LNCAP (cell line): ENCODE data around the gene PRRG2.

Source experiments
- TF ChIP-seq, protein P1 (sequence below): fragments of 450-650 bp; IDR thresholded peaks from 2 replicates; pipeline ENCODE4 v1.5.1; 2017; ENCODE audit warnings: mild to moderate bottlenecking

PRRG2 gene

DNA sequence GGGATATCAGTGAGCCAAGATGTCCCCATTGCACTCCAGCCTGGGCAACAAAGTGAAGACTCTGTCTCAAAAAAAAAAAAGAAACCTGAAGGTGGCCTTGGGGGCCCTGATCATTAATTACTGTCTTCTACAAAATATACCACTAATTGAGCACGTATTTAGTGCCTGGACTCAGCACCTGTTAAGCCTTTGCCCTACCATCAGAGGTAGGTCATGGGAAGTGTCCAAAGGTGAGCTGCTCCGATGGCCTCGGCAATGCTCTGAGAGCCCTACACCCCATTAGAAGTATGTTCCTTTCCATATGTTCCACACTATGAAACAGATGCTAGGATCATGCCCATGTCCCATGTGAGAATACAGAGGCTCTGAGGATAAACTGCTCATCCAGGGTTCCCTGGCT is 21.7 kb upstream of the PRRG2 start:
- TF ChIP-seq, protein P1, sequence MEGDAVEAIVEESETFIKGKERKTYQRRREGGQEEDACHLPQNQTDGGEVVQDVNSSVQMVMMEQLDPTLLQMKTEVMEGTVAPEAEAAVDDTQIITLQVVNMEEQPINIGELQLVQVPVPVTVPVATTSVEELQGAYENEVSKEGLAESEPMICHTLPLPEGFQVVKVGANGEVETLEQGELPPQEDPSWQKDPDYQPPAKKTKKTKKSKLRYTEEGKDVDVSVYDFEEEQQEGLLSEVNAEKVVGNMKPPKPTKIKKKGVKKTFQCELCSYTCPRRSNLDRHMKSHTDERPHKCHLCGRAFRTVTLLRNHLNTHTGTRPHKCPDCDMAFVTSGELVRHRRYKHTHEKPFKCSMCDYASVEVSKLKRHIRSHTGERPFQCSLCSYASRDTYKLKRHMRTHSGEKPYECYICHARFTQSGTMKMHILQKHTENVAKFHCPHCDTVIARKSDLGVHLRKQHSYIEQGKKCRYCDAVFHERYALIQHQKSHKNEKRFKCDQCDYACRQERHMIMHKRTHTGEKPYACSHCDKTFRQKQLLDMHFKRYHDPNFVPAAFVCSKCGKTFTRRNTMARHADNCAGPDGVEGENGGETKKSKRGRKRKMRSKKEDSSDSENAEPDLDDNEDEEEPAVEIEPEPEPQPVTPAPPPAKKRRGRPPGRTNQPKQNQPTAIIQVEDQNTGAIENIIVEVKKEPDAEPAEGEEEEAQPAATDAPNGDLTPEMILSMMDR, result no peak

DNA sequence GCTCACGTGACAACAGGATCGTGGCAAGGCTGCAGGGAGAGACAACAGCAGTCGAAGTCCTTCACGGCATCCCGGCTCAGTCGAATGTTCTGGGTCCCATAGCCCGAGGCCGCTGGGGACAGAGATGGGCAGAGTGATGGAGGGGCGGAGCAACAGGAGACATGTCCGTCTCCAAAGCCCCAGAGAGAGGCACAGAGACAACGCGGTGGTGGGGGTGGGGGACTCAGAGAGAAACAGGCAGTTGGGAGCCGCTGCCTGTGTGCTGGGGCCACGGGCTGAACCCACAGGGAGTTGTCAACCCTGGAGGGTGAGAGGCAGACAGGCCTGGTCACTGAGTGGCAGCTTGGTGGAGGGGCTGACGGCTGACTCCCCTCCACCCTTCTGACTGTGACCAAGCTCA is 21.2 kb upstream of the PRRG2 start:
- TF ChIP-seq, protein P1, result no peak

DNA sequence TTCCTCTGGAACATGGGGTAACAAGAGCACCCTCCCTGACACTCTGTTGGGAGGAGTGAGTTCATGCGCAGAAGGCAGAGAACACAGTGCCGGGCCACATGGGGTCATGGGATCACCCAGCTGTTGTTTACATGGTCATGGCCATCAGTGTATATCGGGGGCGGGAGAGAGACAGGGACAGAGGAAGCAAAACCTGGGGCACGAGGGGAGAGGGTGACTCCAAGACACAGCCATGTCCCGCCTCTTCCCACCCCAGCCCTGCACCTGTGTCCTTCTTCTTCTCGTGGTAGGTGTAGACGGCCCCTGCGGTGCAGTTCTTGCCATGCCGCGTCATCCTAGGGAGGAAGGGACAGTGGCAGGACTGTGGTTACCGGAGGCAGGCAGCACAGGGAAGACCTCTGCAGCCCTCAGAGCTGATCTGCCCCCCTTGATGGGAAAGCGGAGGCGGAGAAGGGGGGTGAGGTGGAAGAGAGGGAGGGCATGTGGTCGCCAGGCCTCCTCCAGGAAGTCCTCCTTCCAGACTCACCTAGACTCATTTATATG is 20.7 kb upstream of the PRRG2 start:
- TF ChIP-seq, protein P1, result no peak

DNA sequence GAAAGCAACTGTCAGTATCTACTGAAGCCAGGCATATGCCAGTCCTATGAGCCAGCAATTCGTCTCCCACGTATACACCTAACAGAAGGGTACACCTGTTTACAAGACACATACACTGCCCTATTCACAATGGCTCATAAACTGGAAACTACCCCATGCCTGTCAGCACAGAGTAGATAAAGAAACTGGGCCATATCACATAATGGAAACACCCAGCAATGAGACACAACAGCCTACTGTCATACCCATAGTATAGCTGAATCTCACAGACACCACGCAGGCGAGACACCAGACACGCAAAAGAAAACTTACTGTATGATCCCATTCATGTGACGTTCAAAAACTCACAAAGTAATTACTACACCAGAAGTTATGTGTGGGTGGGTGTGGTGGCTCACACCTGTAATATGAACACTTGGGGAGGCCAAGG is 16.5 kb upstream of the PRRG2 start:
- TF ChIP-seq, protein P1, result no peak

DNA sequence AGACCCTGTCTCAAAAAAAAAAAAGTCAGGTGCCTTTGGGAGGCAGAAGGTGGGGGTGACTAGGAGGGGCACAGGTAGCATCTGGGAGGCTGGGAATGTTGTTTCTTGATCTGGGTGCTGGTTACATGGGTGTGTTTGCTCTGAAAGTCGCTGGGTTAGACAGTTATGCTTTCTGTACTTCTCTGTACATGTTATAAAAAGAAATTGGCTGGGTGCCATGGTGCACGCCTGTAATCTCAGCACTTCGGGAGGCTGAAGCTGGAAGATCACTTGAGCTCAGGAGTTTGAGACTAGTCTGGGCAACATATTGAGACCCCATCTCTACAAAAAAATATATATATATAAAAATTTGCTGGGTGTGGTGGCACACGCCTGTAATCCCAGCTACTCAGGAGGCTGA is 15.9 kb upstream of the PRRG2 start:
- TF ChIP-seq, protein P1, result no peak

DNA sequence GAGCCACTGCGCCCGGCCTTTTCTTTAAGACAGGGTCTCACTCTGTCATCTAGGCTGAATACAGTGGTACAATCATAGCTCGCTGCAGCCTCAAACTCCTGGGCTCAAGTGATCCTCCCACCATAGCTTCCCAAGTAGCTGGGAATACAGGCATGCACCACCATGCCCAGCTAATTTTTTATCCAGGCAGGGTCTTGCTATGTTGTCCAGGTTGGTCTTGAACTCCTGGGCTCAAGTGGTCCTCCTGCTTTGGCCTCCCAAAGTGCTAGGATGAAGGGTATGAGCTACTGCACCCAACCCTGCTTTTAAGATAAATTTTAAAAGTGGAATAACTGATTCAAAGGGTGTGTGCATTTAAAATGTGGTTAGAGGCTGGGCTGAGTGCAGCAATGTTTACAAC is 14.8 kb upstream of the PRRG2 start:
- TF ChIP-seq, protein P1, result no peak

DNA sequence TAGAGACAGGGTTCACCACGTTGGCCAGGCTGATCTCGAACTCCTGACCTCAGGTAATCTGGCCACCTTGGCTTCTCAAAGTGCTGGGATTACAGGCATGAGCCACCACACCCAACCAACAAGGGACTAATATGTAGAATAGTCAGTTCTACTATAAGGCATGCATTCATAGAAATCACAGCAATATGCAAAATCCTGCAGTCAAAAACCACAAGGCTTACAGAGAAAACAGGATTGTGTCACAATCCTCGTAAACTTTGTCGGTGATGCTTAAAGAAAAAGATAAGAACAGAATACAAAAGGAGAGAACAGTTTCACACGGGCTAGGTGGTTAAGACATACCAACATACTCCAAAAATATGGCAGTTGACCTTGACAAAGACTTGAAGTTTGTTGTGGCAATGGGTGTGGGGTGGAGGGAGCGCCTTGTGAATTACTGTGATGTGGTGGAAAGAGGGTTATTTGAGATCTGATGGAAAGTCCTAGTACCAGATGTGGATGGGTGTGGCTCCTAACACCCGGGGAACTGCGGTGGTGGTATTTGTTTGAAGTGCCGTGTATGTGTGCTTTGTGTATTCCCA is 13.2 kb upstream of the PRRG2 start:
- TF ChIP-seq, protein P1, result no peak
